Tracheal epithelial cell (primary cell): ENCODE data around the gene NGLY1. TPM values are rescaled to one million over a fixed set of nuclear protein-coding genes. Genes with fewer than 3 reads are reported as not detected.

Experiments
- total RNA-seq: library from RNA; depleted of rRNA; stranded (reverse); fragments of >200 nt; gene quantifications from 2 replicates; pipeline ENCODE4 v1.2.1, GENCODE V29; 2014

The NGLY1 gene
- 21.5 and 30.4 TPM in 2 replicates for total RNA-seq

DNA sequence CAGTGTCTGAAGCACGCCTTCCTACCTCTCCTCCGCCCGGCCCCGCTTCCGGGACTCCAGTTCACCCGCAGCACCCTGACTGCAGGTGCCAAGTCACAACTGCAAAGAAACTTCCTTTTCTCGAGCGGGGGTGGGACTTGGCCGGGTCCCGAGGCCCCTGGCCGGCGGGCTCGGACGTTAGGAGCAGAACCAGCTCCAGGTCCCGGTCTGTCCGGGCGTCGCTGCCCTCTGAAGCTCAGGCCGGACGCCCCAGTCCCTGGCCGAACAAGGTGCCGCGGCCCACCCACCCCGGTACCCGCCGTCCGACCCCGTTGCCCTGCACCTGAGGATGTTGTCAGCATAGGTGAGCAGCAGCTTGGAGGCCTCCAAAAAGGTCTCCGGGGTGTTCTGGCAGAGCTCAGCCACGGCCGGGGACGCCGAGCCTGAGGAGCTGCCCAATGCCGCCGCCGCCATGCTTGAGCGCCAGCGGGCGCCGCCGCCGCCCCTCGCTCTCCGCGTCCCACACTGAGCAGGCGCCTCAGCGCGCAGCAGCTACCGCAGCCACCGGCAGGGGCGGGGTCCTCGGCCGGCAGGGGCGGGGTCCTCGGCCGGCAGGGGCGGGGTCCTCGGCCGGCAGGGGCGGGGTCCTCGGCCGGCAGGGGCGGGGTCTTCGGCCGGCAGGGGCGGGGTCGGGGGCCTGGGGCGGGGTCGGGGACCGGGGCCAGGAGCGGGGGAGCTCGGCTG is at the start of gene NGLY1:
TSS of gene NGLY1 (minus strand) at position 506 of the 723 bp plus-strand sequence. CDS start at position 453, 53 bp downstream.

DNA sequence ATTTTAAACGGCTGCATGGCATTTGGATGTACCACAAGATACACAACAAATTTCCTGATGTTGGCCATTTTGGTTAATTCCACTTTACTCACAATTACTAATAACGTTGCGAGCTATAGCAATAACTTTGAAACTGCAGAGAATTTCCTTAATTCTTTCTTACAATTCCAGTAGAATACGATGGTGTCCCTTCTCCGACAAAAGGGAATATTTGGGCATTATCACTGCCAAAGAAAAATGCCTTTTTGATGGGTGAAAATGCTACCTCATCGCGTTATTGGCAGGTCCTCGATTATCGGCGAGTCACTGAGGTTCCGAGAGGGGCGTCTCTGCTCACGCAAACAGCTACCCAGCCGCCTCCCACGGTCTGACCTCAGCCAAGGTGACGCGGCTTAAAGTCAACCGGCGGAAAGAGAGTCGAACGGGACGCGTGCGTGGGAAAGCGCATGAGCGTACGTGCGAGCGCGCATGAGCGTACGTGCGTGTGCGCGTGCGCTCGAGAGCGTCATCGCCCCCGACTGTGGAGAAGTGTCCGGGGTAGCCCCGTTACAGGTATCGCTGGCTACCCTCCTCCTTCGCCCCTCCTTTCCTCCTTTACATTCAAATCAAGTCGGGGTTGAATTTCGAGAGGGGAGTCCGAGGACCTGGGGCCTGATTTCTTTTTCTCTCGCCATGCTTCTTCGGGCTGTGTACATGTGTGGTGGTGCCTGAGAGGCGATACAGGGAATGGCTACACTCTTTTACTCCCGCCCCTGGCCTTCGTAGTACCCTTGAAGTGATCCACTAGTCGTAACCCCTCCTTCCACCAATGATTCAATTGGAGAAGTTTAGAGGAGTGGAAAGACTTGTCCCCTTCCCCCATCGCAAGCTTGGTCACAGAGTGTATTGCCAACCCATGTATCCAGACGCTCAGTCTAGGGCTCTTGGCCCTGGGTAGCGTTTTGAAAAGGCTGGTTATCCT is 6.6 kb upstream of the NGLY1 start, which contains the start of gene OXSM:
TSS of gene OXSM (plus strand) at position 495 of the 961 bp plus-strand sequence. CDS start 931 bp downstream, outside the sequence.

Other genes with a start within 250 kb of the NGLY1 start
- 53.7 and 54.6 TPM in 2 replicates for gene TOP2B, start 118.5 kb downstream of the NGLY1 start, total RNA-seq
- 12.3 and 24.5 TPM in 2 replicates for gene OXSM, start 6.6 kb upstream of the NGLY1 start, total RNA-seq